H1 (cell line): ENCODE results near the gene MYOCOS. TPM values are rescaled to one million over a fixed set of nuclear protein-coding genes. Genes with fewer than 3 reads are reported as not detected.

Experiments used
- CTCF ChIA-PET: fragments of 300-600 bp; sonication (Branson Sonifier 250); formaldehyde crosslinking; loops from one replicate; lab custom pipeline; 2021; ENCODE audit not compliant: partially characterized antibody; lab: Charles Lee
- POLR2A ChIA-PET: fragments of 300-600 bp; sonication (Branson Sonifier 250); formaldehyde crosslinking; loops from one replicate; lab custom pipeline; 2021; ENCODE audit warnings: inconsistent platforms; ENCODE audit not compliant: partially characterized antibody; lab: Charles Lee
- DNase-seq, 2 experiments: peaks; one replicate each; pipeline versions ENCODE4 v3.0.0 to v3.0.0-alpha.2; 2010 to 2022; ENCODE audit warnings: low spot score in 2 of 2, low read depth in 1 of 2, mixed read lengths in 1 of 2
- FAIRE-seq: peaks from 2 replicates; lab custom pipeline; 2011; peaks lifted over from hg19 to GRCh38; lab: Jason Lieb, UNC
- H2AFZ ChIP-seq: 2 replicates; pipeline ENCODE4 v1.8.1; 2012; ENCODE audit warnings: low read length, inconsistent platforms
- H2AK5ac ChIP-seq: 2 replicates; pipeline ENCODE4 v1.6.1; 2013; ENCODE audit warnings: low read depth, low read length
- H2BK120ac ChIP-seq: replicated peaks from 2 replicates; pipeline ENCODE3; 2013; ENCODE audit warnings: low read depth, low read length, inconsistent platforms
- H2BK12ac ChIP-seq: 2 replicates; pipeline ENCODE4 v1.6.1; 2013; ENCODE audit warnings: low read depth, low read length
- H2BK15ac ChIP-seq: 2 replicates; pipeline ENCODE4 v1.6.1; 2013; ENCODE audit warnings: low read length
- H2BK20ac ChIP-seq: 2 replicates; pipeline ENCODE4 v1.6.1; 2013; ENCODE audit warnings: low read length
- H2BK5ac ChIP-seq: 2 replicates; pipeline ENCODE4 v1.6.1; 2013; ENCODE audit warnings: low read depth, low read length
- H3K14ac ChIP-seq: 2 replicates; pipeline ENCODE4 v1.6.1; 2013; ENCODE audit warnings: inconsistent platforms; ENCODE audit not compliant: insufficient read length
- H3K18ac ChIP-seq: 2 replicates; pipeline ENCODE4 v1.6.1; 2013; ENCODE audit warnings: low read length; ENCODE audit errors: extremely low read depth
- H3K23ac ChIP-seq: 2 replicates; pipeline ENCODE4 v1.6.1; 2013; ENCODE audit warnings: inconsistent platforms; ENCODE audit not compliant: insufficient read length
- H3K23me2 ChIP-seq: 2 replicates; pipeline ENCODE4 v1.6.1; 2013; ENCODE audit warnings: low read depth, low read length
- H3K27ac ChIP-seq: 2 replicates; pipeline ENCODE4 v1.6.1; 2011; ENCODE audit warnings: low read depth, low read length, inconsistent platforms
- H3K27me3 ChIP-seq, 4 experiments: replicated peaks in 1 of 4; 1 replicate in 1 of 4; 2 replicates in 3 of 4; pipeline versions ENCODE4 v1.6.1 to v1.8.1; 2011 to 2013; ENCODE audit warnings: low read length in 3 of 4, mild to moderate bottlenecking in 3 of 4, inconsistent platforms in 2 of 4, mixed read lengths in 2 of 4, moderate library complexity in 1 of 4; ENCODE audit not compliant: control insufficient read depth in 3 of 4, insufficient read depth in 3 of 4; ENCODE audit errors: extremely low read depth in 1 of 4
- H3K36me3 ChIP-seq, 4 experiments: 2 replicates each; pipeline versions ENCODE4 v1.6.1 to v1.8.1; 2011 to 2013; ENCODE audit warnings: mild to moderate bottlenecking in 4 of 4, low read length in 3 of 4, moderate library complexity in 2 of 4, control low read depth in 1 of 4, inconsistent platforms in 1 of 4; ENCODE audit not compliant: insufficient read depth in 4 of 4, control insufficient read depth in 2 of 4
- H3K4ac ChIP-seq: replicated peaks from 2 replicates; pipeline ENCODE3; 2013; ENCODE audit warnings: low read length, low read depth, mixed read lengths, inconsistent platforms; ENCODE audit not compliant: insufficient read length
- H3K4me1 ChIP-seq, 4 experiments: replicated peaks in 1 of 4; 1 replicate in 1 of 4; 2 replicates in 3 of 4; pipeline versions ENCODE4 v1.6.1 to v1.8.1; 2011 to 2013; ENCODE audit warnings: low read length in 3 of 4, inconsistent platforms in 2 of 4, mixed read lengths in 1 of 4; ENCODE audit not compliant: insufficient read depth in 4 of 4, control insufficient read depth in 3 of 4
- H3K4me2 ChIP-seq, 2 experiments: 2 replicates each; pipeline versions ENCODE4 v1.6.1 to v1.8.1; 2011 to 2013; ENCODE audit warnings: low read depth in 2 of 2, low read length in 2 of 2, control low read depth in 1 of 2, inconsistent platforms in 1 of 2, mild to moderate bottlenecking in 1 of 2; ENCODE audit not compliant: insufficient read depth in 1 of 2
- H3K4me3 ChIP-seq, 4 experiments: fragments of 200-600, 300-600 bp in 1 of 4; sonication (generic), shearing (Covaris generic), sonication (Bioruptor Twin) in 1 of 4; 2 replicates each; pipeline versions ENCODE4 v1.5.1 to v1.8.1; 2011 to 2016; ENCODE audit warnings: low read length in 4 of 4, low read depth in 3 of 4, control low read depth in 2 of 4, inconsistent platforms in 2 of 4, mild to moderate bottlenecking in 2 of 4, mixed read lengths in 1 of 4, moderate library complexity in 1 of 4; ENCODE audit not compliant: insufficient read depth in 2 of 4; ENCODE audit errors: extremely low read depth in 1 of 4
- H3K56ac ChIP-seq: replicated peaks from 2 replicates; pipeline ENCODE3; 2013; ENCODE audit warnings: low read depth, mild to moderate bottlenecking, mixed read lengths, low read length, inconsistent platforms; ENCODE audit not compliant: insufficient read length
- H3K79me1 ChIP-seq: 2 replicates; pipeline ENCODE4 v1.6.1; 2013; ENCODE audit warnings: low read depth, low read length, control low read depth
- H3K79me2 ChIP-seq, 2 experiments: 2 replicates each; pipeline versions ENCODE4 v1.6.1 to v1.8.1; 2012 to 2013; ENCODE audit warnings: low read length in 2 of 2, mild to moderate bottlenecking in 2 of 2, inconsistent platforms in 1 of 2; ENCODE audit not compliant: insufficient read depth in 2 of 2, control insufficient read depth in 1 of 2
- H3K9ac ChIP-seq, 4 experiments: replicated peaks in 1 of 4; 1 replicate in 1 of 4; 2 replicates in 3 of 4; pipeline versions ENCODE4 v1.6.1 to v1.8.1; 2011 to 2013; ENCODE audit warnings: low read depth in 3 of 4, low read length in 3 of 4, control low read depth in 2 of 4, mild to moderate bottlenecking in 2 of 4, moderate library complexity in 2 of 4, inconsistent platforms in 1 of 4; ENCODE audit errors: extremely low read depth in 1 of 4
- H3K9me3 ChIP-seq, 2 experiments: 2 replicates each; pipeline versions ENCODE4 v1.6.1 to v1.8.1; 2012 to 2013; ENCODE audit warnings: mild to moderate bottlenecking in 2 of 2, moderate library complexity in 2 of 2, control low read depth in 1 of 2, inconsistent platforms in 1 of 2, low read depth in 1 of 2, low read length in 1 of 2, mixed read lengths in 1 of 2; ENCODE audit not compliant: insufficient read depth in 2 of 2
- H4K20me1 ChIP-seq, 2 experiments: replicated peaks in 1 of 2; 2 replicates each; pipeline versions ENCODE3 to v1.8.1; 2011 to 2013; ENCODE audit warnings: inconsistent platforms in 2 of 2, low read length in 2 of 2, mild to moderate bottlenecking in 1 of 2; ENCODE audit not compliant: insufficient read depth in 2 of 2, control insufficient read depth in 1 of 2
- H4K5ac ChIP-seq: 2 replicates; pipeline ENCODE4 v1.6.1; 2013; ENCODE audit warnings: low read length, low read depth, mixed read lengths, inconsistent platforms; ENCODE audit not compliant: insufficient read length
- H4K8ac ChIP-seq: 2 replicates; pipeline ENCODE4 v1.8.0; 2013; ENCODE audit warnings: mild to moderate bottlenecking, moderate library complexity, low read length, inconsistent platforms; ENCODE audit not compliant: insufficient read depth; ENCODE audit errors: extremely low read depth
- H4K91ac ChIP-seq: replicated peaks from 2 replicates; pipeline ENCODE3; 2013; ENCODE audit warnings: low read length, mixed read lengths, inconsistent platforms; ENCODE audit not compliant: insufficient read length
- BACH1 ChIP-seq: IDR thresholded peaks from 2 replicates; pipeline ENCODE4 v1.6.1; 2012; ENCODE audit warnings: low read length, improper control_type of control experiment
- CBX8 ChIP-seq: fragments of 300-800, 300-1000 bp; sonication (generic); IDR thresholded peaks from 2 replicates; pipeline ENCODE4 v1.7.1; 2016; ENCODE audit warnings: low read depth, low read length, borderline replicate concordance
- CHD2 ChIP-seq: IDR thresholded peaks from 2 replicates; pipeline ENCODE4 v1.6.1; 2012; ENCODE audit warnings: low read length, improper control_type of control experiment
- CREB1 ChIP-seq: IDR thresholded peaks from 2 replicates; pipeline ENCODE4 v1.6.1; 2012; ENCODE audit warnings: inconsistent platforms
- CTBP2 ChIP-seq: IDR thresholded peaks from 2 replicates; pipeline ENCODE4 v1.7.0; 2011; ENCODE audit warnings: borderline replicate concordance, mild to moderate bottlenecking, moderate library complexity, mixed read lengths, low read length; ENCODE audit not compliant: insufficient read depth, insufficient read length
- EGR1 ChIP-seq: IDR thresholded peaks from 2 replicates; pipeline ENCODE4 v1.6.1; 2011; ENCODE audit warnings: low read depth, low read length, borderline replicate concordance
- EZH2 ChIP-seq: fragments of 200-600 bp; sonication (generic); IDR thresholded peaks from 2 replicates; pipeline ENCODE4 v1.7.1; 2012; ENCODE audit warnings: low read depth, mild to moderate bottlenecking, moderate library complexity, low read length, inconsistent platforms; ENCODE audit not compliant: severe bottlenecking
- JUN ChIP-seq: IDR thresholded peaks from 2 replicates; pipeline ENCODE4 v1.6.1; 2011; ENCODE audit warnings: low read depth, mild to moderate bottlenecking, improper control_type of control experiment, low read length
- SP4 ChIP-seq: IDR thresholded peaks from 2 replicates; pipeline ENCODE4 v1.6.1; 2012; ENCODE audit warnings: low read length, inconsistent platforms
- TAF7 ChIP-seq: optimal IDR thresholded peaks from 2 replicates; pipeline ENCODE3; 2011; ENCODE audit warnings: low read depth, mild to moderate bottlenecking, inconsistent platforms, low read length, moderate library complexity, borderline replicate concordance
- TBP ChIP-seq: IDR thresholded peaks from 2 replicates; pipeline ENCODE4 v1.6.1; 2011; ENCODE audit warnings: low read depth, low read length, improper control_type of control experiment
- TEAD4 ChIP-seq: IDR thresholded peaks from 2 replicates; pipeline ENCODE4 v1.6.1; 2012; ENCODE audit warnings: low read depth, low read length, inconsistent platforms, mixed read lengths
- WGBS, 2 experiments: shearing (Covaris generic) in 1 of 2; methylation state at CpG; one replicate each; pipeline versions ENCODE4 v1.1.6 to v1.1.7; 2013 to 2015; ENCODE audit warnings: low lambda C conversion rate in 2 of 2, mixed read lengths in 2 of 2, inconsistent platforms in 1 of 2, low coverage in 1 of 2, missing lambda C conversion rate in 1 of 2; ENCODE audit not compliant: insufficient replicate concordance in 2 of 2, insufficient coverage in 1 of 2, insufficient read length in 1 of 2; ENCODE audit errors: extremely low coverage in 1 of 2, missing lambda C conversion rate in 1 of 2; 5-methylcytosine and 5-hydroxymethylcytosine counted together
- polyA plus RNA-seq, 7 experiments: library from polyadenylated mRNA; depleted of rRNA in 3 of 7; stranded (reverse) in 5 of 7; unstranded in 2 of 7; fragments of >200 nt in 5 of 7; fragments of 200-250 nt in 2 of 7; gene quantifications; 1 replicate in 5 of 7; 2 replicates in 1 of 7; 4 replicates in 1 of 7; pipeline versions ENCODE4 v1.2.1 to v1.2.3, GENCODE V29; 2011 to 2013; ENCODE audit warnings: missing spikeins in 2 of 7, mixed read lengths in 2 of 7
- total RNA-seq: library from RNA; stranded (reverse); fragmentation: NEBNext Ultra II Directional; extraction: Animal tissue kit (Norgen Biotek cat#: 25700); gene quantifications from 2 replicates; pipeline ENCODE4 v1.2.1, GENCODE V29; 2021
- TF ChIP-seq, protein P1 (sequence below): IDR thresholded peaks from 2 replicates; pipeline ENCODE4 v1.6.1; 2011; ENCODE audit warnings: low read length, improper control_type of control experiment
- TF ChIP-seq, protein P2 (sequence below): IDR thresholded peaks from 2 replicates; pipeline ENCODE4 v1.6.1; 2012; ENCODE audit warnings: inconsistent platforms

MYOCOS gene
- total and polyA plus RNA-seq, 2 of the 8 experiments (the other 6 are each of a cell fraction or from before 2014, with no cell fraction given): not detected

DNA sequence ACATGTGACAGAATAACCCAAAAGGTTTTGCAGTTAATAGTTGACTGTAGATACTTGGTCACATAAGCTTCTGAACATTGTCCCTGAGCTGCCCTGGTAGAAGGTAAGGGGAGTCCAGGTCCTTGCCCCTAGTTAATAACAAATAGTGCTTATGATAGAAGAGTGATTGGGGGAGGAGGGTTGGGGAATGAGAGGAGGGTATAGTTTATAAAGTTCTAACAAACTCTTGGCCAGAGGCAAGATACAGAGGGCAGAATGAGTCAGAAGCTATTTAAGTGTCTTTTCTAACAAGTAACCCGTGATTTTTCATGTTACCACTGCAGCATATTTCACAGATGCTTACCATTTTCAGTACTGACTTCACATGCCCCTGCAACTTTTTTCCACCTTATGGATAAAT, 26.7 kb upstream of the MYOCOS start:
- Histone ChIP-seq H3K4me2 (no peak overlapping the region), H3K56ac (no peak overlapping the region), H3K79me1 (no peaks in the 10 kb centered on the region), H3K4me3 (no peak overlapping the region), H4K8ac (no peak overlapping the region), H3K23ac (no peak overlapping the region), H3K9ac (no peak overlapping the region), H2AK5ac (no peak overlapping the region), H3K27ac (no peak overlapping the region), H3K14ac (no peak overlapping the region), H2BK120ac (no peak overlapping the region), H3K79me2 (no peaks in the 10 kb centered on the region), H2AFZ (no peak overlapping the region), H3K27me3 (no peaks in the 10 kb centered on the region), H3K9me3 (no peaks in the 10 kb centered on the region), H2BK20ac (no peak overlapping the region), H3K4ac (no peak overlapping the region), H2BK12ac (no peak overlapping the region), H4K5ac (no peak overlapping the region), H2BK15ac (no peak overlapping the region), H3K4me1 (no peaks in the 10 kb centered on the region), H4K20me1 (no peaks in the 10 kb centered on the region), H3K18ac (no peak overlapping the region), H3K36me3 (peaks cover 11 to 33% (median 24%) of the 10 kb centered on the region in 4 experiments), H3K23me2 (no peaks in the 10 kb centered on the region), H4K91ac (no peak overlapping the region), H2BK5ac (no peak overlapping the region)
- ChIA-PET POLR2A (interaction anchor here (0.9 to 3.3 kb wide), 4 partner anchors 9 to 35 kb away, joined by 3 to 10 read pairs (median 3); no protein-coding TSS in a partner anchor), CTCF (interaction anchor here (1.3 to 1.5 kb wide), 4 partner anchors 10 to 80 kb away, joined by 3 to 5 read pairs (median 4); no protein-coding TSS in a partner anchor)
- 96% methylated on average over 1 of the region's 1 CpG; no CpG with 5 or more reads in 1 of the 2 experiments for WGBS, 2 experiments
- DNase-seq (no peak), FAIRE-seq (no peak)
- TF ChIP-seq SP4 (no peak), BACH1 (no peak), TEAD4 (no peak), EGR1 (no peak), EZH2 (no peak), CTBP2 (no peak), CHD2 (no peak), TBP (no peak), CREB1 (no peak), TAF7 (no peak), JUN (no peak), CBX8 (no peak)
- TF ChIP-seq, protein P1, sequence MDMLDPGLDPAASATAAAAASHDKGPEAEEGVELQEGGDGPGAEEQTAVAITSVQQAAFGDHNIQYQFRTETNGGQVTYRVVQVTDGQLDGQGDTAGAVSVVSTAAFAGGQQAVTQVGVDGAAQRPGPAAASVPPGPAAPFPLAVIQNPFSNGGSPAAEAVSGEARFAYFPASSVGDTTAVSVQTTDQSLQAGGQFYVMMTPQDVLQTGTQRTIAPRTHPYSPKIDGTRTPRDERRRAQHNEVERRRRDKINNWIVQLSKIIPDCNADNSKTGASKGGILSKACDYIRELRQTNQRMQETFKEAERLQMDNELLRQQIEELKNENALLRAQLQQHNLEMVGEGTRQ: no peak
- TF ChIP-seq, protein P2, sequence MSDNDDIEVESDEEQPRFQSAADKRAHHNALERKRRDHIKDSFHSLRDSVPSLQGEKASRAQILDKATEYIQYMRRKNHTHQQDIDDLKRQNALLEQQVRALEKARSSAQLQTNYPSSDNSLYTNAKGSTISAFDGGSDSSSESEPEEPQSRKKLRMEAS: no peak
